NB4 (cell line): Measurements from ENCODE around the gene RAD23B.

Experiments
- CTCF ChIP-seq: IDR thresholded peaks from one replicate; pipeline ENCODE4 v1.5.1; 2012; ENCODE audit warnings: low read depth, low read length
- MYC ChIP-seq: IDR thresholded peaks from 2 replicates; pipeline ENCODE4 v1.6.1; 2011; ENCODE audit warnings: low read depth, low read length
- POLR2A ChIP-seq: IDR thresholded peaks from 2 replicates; pipeline ENCODE4 v1.6.1; 2011; ENCODE audit warnings: mild to moderate bottlenecking; ENCODE audit not compliant: insufficient read length; ENCODE audit errors: extremely low read depth

GRCh38 chr9:107292821-107293542 lies 9.9 kb downstream of the RAD23B start:
- TF ChIP-seq POLR2A (no peak), CTCF (no peak), MYC (no peak)
